Measurements from ENCODE around the gene DCXR. TPM values are rescaled to one million over a fixed set of nuclear protein-coding genes. Genes with fewer than 3 reads are reported as not detected.
A peak's percentile ranks its signal among the peaks of the same experiment; 100 is the strongest.

The DCXR gene
- total and polyA plus RNA-seq, 2 of the 13 experiments (the other 11 are each of a cell fraction or from before 2014, with no cell fraction given), result 287 to 311 TPM

GRCh38 chr17:82064433-82065192 lies 27.1 kb upstream of the DCXR start (continued):
- TF ChIP-seq BRD4 (CRISPR knock-in tag; IDR thresholded peaks at IDR 0.05) (0 out of 2 replicates have a peak, but pooled peaks have one; percentile 40), ZFX (CRISPR knock-in tag; IDR thresholded peaks at IDR 0.05; ENCODE audit: low read depth) (peak; percentile 41; the same call in 1 of the 2 replicates), ZNF850 (CRISPR knock-in tag; conservative IDR thresholded peaks at IDR 0.05) (no peak), SP4 (CRISPR knock-in tag; IDR thresholded peaks at IDR 0.05) (0 out of 2 replicates have a peak, but pooled peaks have one; percentile 3), TCF7 (IDR thresholded peaks at IDR 0.05; ENCODE audit: low read depth) (no peak), NPAS2 (CRISPR knock-in tag; IDR thresholded peaks at IDR 0.05; ENCODE audit: borderline replicate concordance) (no peak), PTBP1 (IDR thresholded peaks at IDR 0.05; ENCODE audit: low read depth, low read length, poor library complexity, severe bottlenecking) (peak; percentile 77), ZNF253 (CRISPR knock-in tag; IDR thresholded peaks at IDR 0.05; ENCODE audit: borderline replicate concordance) (no peak), POLR2G (IDR thresholded peaks at IDR 0.05; ENCODE audit: low read depth, low read length) (peak; percentile 53; the same call in 1 of the 2 replicates), ZBTB44 (CRISPR knock-in tag; IDR thresholded peaks at IDR 0.05) (no peak), SRSF4 (IDR thresholded peaks at IDR 0.05; ENCODE audit: low read depth, low read length, poor library complexity, severe bottlenecking) (no peak), ZIK1 (CRISPR knock-in tag; IDR thresholded peaks at IDR 0.05; ENCODE audit: borderline replicate concordance, low read depth) (0 out of 2 replicates have a peak, but pooled peaks have one; percentile 26), ZNF780A (CRISPR knock-in tag; IDR thresholded peaks at IDR 0.05) (no peak), ZNF274 (CRISPR knock-in tag; IDR thresholded peaks at IDR 0.05) (no peak), IRF9 (CRISPR knock-in tag; IDR thresholded peaks at IDR 0.05; ENCODE audit: borderline replicate concordance) (peak; percentile 50; the same call in 1 of the 2 replicates), ZFP91 (CRISPR knock-in tag; IDR thresholded peaks at IDR 0.05; ENCODE audit: borderline replicate concordance) (peak; percentile 70; the same call in 1 of the 2 replicates), PLRG1 (conservative IDR thresholded peaks at IDR 0.05) (no peak), DMAP1 (CRISPR knock-in tag; IDR thresholded peaks at IDR 0.05) (no peak), TCF7L2 (IDR thresholded peaks at IDR 0.05; ENCODE audit: low read depth, low read length) (no peak), ZNF512 (CRISPR knock-in tag; IDR thresholded peaks at IDR 0.05) (no peak), ZFP36L2 (CRISPR knock-in tag; IDR thresholded peaks at IDR 0.05) (no peak), GTF2F1 (IDR thresholded peaks at IDR 0.05; ENCODE audit: low read length) (no peak), ZNF879 (CRISPR knock-in tag; IDR thresholded peaks at IDR 0.05) (peak; percentile 88; the same call in 1 of the 2 replicates)
